ENCODE measurements around the gene CTNND2.

The CTNND2 gene

GRCh38 chr5:11378461-11378860 lies 525.8 kb downstream of the CTNND2 start:
- Histone ChIP-seq H3K4me1 (no peaks in the 10 kb centered on the region), H3K4me3 (ENCODE audit: low read depth, low read length) (no peak overlapping the region), H3K27me3 (no peaks in the 10 kb centered on the region; the same call in 1 of the 2 replicates), H3K9me3 (no peaks in the 10 kb centered on the region), H3K36me3 (no peaks in the 10 kb centered on the region)
- DNase-seq: no peak
- TF ChIP-seq CTCF (IDR thresholded peaks at IDR 0.05; ENCODE audit: low read depth, low read length): no peak

GRCh38 chr5:11377896-11378295 lies 526.4 kb downstream of the CTNND2 start:
- Histone ChIP-seq H3K9me3 (no peaks in the 10 kb centered on the region), H3K4me3 (ENCODE audit: low read depth, low read length) (no peak overlapping the region), H3K36me3 (no peaks in the 10 kb centered on the region), H3K27me3 (no peaks in the 10 kb centered on the region; the same call in 1 of the 2 replicates), H3K4me1 (no peaks in the 10 kb centered on the region)
- no peak for TF ChIP-seq CTCF (IDR thresholded peaks at IDR 0.05; ENCODE audit: low read depth, low read length)
- no peak for DNase-seq

DNA sequence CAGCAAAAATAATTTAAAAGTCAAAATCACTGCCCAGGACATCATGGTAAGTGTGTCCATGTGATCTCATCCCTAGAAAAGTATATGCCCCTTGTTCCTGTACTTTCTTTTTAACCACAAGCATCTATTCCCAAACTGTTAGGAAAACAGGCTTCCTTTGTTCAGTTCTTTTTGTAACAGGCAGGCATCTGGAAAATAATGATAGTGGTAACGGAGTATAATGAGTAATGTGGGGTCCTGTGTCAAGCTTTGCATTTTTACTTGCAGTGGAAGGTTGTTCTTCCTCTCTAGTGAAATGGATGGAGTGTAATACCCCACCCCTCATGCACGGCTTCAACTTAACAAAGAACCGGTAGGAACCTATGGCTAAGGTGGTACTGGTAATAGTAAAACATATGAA lies 532.1 kb downstream of the CTNND2 start:
- Histone ChIP-seq H3K9me3 (no peaks in the 10 kb centered on the region), H3K4me1 (no peaks in the 10 kb centered on the region), H3K36me3 (no peaks in the 10 kb centered on the region), H3K27me3 (no peaks in the 10 kb centered on the region), H3K4me3 (ENCODE audit: low read depth, low read length) (no peak overlapping the region)
- no peak for DNase-seq
- TF ChIP-seq CTCF (IDR thresholded peaks at IDR 0.05; ENCODE audit: low read depth, low read length): no peak

DNA sequence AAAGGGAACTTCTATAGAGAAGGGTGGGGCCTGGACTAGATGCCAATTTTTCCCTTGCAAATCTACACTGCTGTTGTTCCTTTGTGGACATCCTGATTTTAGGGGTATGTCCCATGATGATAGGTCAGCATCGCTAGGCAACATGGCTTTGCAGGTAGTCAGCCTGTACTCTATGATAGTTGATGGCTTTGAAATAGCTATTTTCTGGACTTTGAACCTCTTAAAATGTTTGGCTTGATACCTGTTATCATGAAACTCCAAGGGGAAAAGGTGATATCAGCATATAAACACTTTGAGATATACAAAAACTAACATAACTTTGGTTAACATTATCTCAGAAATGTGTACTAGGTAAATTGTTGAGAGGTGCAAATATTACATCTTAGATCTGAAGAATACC lies 533.2 kb downstream of the CTNND2 start:
- no peak overlapping the region for H3K4me3 ChIP-seq (ENCODE audit: low read depth, low read length)
- no peaks in the 10 kb centered on the region for H3K36me3 ChIP-seq
- no peaks in the 10 kb centered on the region for H3K27me3 ChIP-seq
- no peak for TF ChIP-seq CTCF (IDR thresholded peaks at IDR 0.05; ENCODE audit: low read depth, low read length)
- DNase-seq: no peak
- no peaks in the 10 kb centered on the region for H3K4me1 ChIP-seq
- no peaks in the 10 kb centered on the region for H3K9me3 ChIP-seq

GRCh38 chr5:11364531-11364930 lies 539.7 kb downstream of the CTNND2 start:
- Histone ChIP-seq H3K9me3 (no peaks in the 10 kb centered on the region), H3K36me3 (no peaks in the 10 kb centered on the region), H3K4me3 (ENCODE audit: low read depth, low read length) (no peak overlapping the region), H3K4me1 (no peaks in the 10 kb centered on the region), H3K27me3 (no peaks in the 10 kb centered on the region)
- DNase-seq: no peak
- no peak for TF ChIP-seq CTCF (IDR thresholded peaks at IDR 0.05; ENCODE audit: low read depth, low read length)

DNA sequence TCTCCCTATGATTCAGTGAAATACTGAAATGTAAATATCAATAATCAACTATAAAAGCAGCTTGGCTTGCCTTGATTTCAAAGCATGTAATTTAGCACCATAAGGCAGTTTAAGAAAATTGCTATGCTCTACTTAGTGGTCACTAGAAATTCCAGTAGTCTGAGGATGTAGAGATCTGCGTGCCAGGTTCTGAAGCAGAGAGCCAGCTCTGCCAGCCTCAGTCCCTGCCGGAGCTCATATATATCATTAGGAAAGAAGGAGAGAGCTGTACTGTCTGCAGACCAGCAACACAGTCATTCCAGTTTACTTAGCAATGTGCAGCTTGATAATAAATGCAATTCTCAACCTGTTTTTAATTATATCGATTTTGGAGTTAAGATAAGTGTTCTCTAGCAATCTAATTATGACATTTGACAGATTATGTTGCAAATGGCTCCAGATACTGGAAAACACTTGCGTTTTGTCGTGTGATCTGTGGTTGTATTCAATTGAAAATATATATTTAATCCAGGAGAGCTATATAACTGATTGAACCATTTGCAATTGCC lies 540.5 kb downstream of the CTNND2 start:
- Histone ChIP-seq H3K4me1 (no peaks in the 10 kb centered on the region), H3K36me3 (no peaks in the 10 kb centered on the region), H3K27me3 (no peaks in the 10 kb centered on the region), H3K4me3 (ENCODE audit: low read depth, low read length) (no peak overlapping the region), H3K9me3 (no peaks in the 10 kb centered on the region)
- no peak for TF ChIP-seq CTCF (IDR thresholded peaks at IDR 0.05; ENCODE audit: low read depth, low read length)
- no peak for DNase-seq
